Thyroid gland (tissue), 4 donors: ENCODE results near the gene UPP1. TPM values are rescaled to one million over a fixed set of nuclear protein-coding genes. Genes with fewer than 3 reads are reported as not detected.

Experiments used
- DNase-seq, 2 donors: peaks; one replicate each; pipeline ENCODE4 v3.0.0-alpha.2; 2019
- H3K27ac ChIP-seq, 3 donors: fragments of 200-600 bp; sonication (generic); 1 replicate in 2 of 3; 2 replicates in 1 of 3; pipeline ENCODE4 v1.5.1; 2016 to 2019; ENCODE audit warnings: mild to moderate bottlenecking in 1 of 3, moderate library complexity in 1 of 3
- H3K27me3 ChIP-seq: fragments of 200-600 bp; sonication (generic); one replicate; pipeline ENCODE4 v1.5.1; 2019
- H3K36me3 ChIP-seq, 2 donors: fragments of 200-600 bp; sonication (generic); one replicate each; pipeline ENCODE4 v1.5.1; 2016 to 2019
- H3K4me1 ChIP-seq, 2 donors: fragments of 200-600 bp; sonication (generic); one replicate each; pipeline ENCODE4 v1.5.1; 2017 to 2019
- H3K4me3 ChIP-seq, 3 donors: fragments of 200-600 bp; sonication (generic); replicated peaks in 1 of 3; 1 replicate in 2 of 3; 2 replicates in 1 of 3; pipeline ENCODE4 v1.5.1; 2016; ENCODE audit warnings: mild to moderate bottlenecking in 1 of 3
- H3K9me3 ChIP-seq: fragments of 200-600 bp; sonication (generic); one replicate; pipeline ENCODE4 v1.5.1; 2017
- CTCF ChIP-seq, 6 experiments: fragments of 200-600 bp in 3 of 6; fragments of 450-650 bp in 3 of 6; sonication (generic) in 3 of 6; IDR thresholded peaks; one replicate each; pipeline ENCODE4 v1.5.1; 2016 to 2019; ENCODE audit warnings: antibody characterized with exemption in 6 of 6, mild to moderate bottlenecking in 2 of 6, inconsistent platforms in 1 of 6, moderate library complexity in 1 of 6
- POLR2A ChIP-seq, 2 donors: fragments of 450-650 bp; IDR thresholded peaks; one replicate each; pipeline ENCODE4 v1.6.1; 2017; ENCODE audit warnings: antibody characterized with exemption in 2 of 2, mild to moderate bottlenecking in 2 of 2, moderate library complexity in 1 of 2
- WGBS, 2 donors: methylation state at CpG; one replicate each; pipeline ENCODE4 v1.1.5; 2017; 5-methylcytosine and 5-hydroxymethylcytosine counted together
- intact Hi-C: fragments of 100-400 bp; cut with DNase I; formaldehyde crosslinking; loops from one replicate; pipeline ENCODE4 v1.15.1; 2023
- total RNA-seq, 4 donors: library from RNA; depleted of rRNA; stranded (reverse); fragments of >200 nt; gene quantifications; one replicate each; pipeline ENCODE4 v1.2.3, GENCODE V29; 2016

The UPP1 gene
- total RNA-seq, 4 donors from 2014 or later, result 11.3 to 16.9 (median 15.0) TPM

DNA sequence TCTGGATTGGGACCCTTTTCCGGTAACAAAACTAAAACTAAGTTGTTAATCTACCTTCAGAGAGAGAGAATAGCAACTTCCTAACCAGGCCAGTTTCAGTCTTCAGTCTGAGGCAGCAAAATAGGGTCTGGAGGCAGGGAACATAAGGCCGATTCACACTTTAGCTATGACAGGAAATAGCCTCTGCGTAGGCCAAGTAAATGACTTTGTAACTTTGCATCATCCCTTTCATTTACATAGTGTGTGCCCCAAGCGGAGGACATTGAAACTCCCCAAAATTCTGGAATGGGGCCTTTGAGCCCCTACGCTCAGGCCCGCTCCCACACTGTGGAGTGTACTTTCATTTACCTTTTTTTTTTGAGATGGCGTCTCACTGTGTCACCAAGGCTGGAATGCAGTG lies 1.7 kb upstream of the UPP1 start:
- H3K27ac ChIP-seq, result peak overlapping the region; percentile 36 to 98 (median 47)
- no peaks in the 10 kb centered on the region for H3K36me3 ChIP-seq
- intact Hi-C loops, result loop anchor here (5.0 kb wide), 1 partner anchor 110 kb away; the partner anchor contains the start of gene HUS1
- WGBS, 2 donors, result 81 to 83% methylated on average over 7 of the region's 7 CpGs
- peaks cover 8 to 49% of the 10 kb centered on the region in 2 donors for H3K4me1 ChIP-seq
- no peaks in the 10 kb centered on the region for H3K9me3 ChIP-seq
- TF ChIP-seq POLR2A (IDR thresholded peaks at IDR 0.05) (no peak), CTCF (IDR thresholded peaks at IDR 0.05) (no peak)
- no peak overlapping the region for H3K4me3 ChIP-seq
- no peaks in the 10 kb centered on the region for H3K27me3 ChIP-seq
- no peak for DNase-seq

GRCh38 chr7:48088559-48089045 lies 463 bp upstream of the UPP1 start:
- peaks cover 8 to 49% of the 10 kb centered on the region in 2 donors for H3K4me1 ChIP-seq
- H3K27me3 ChIP-seq, result no peaks in the 10 kb centered on the region
- peaks cover 4 to 9% of the 10 kb centered on the region in 2 donors for H3K36me3 ChIP-seq
- H3K9me3 ChIP-seq, result no peaks in the 10 kb centered on the region
- peak overlapping the region; percentile 91 to 98 (median 94) for H3K27ac ChIP-seq
- peak; percentile 93 to 94 for DNase-seq
- WGBS, 2 donors, result 0 to 5% methylated on average over 7 to 12 of the region's 25 CpGs
- intact Hi-C loops, result loop anchor here (5.0 kb wide), 1 partner anchor 111 kb away; the partner anchor contains the start of gene HUS1
- TF ChIP-seq CTCF (IDR thresholded peaks at IDR 0.05) (no peak), POLR2A (IDR thresholded peaks at IDR 0.05) (no peak)
- H3K4me3 ChIP-seq, result peak overlapping the region in 2 of 3 donors; percentile 39 to 62

DNA sequence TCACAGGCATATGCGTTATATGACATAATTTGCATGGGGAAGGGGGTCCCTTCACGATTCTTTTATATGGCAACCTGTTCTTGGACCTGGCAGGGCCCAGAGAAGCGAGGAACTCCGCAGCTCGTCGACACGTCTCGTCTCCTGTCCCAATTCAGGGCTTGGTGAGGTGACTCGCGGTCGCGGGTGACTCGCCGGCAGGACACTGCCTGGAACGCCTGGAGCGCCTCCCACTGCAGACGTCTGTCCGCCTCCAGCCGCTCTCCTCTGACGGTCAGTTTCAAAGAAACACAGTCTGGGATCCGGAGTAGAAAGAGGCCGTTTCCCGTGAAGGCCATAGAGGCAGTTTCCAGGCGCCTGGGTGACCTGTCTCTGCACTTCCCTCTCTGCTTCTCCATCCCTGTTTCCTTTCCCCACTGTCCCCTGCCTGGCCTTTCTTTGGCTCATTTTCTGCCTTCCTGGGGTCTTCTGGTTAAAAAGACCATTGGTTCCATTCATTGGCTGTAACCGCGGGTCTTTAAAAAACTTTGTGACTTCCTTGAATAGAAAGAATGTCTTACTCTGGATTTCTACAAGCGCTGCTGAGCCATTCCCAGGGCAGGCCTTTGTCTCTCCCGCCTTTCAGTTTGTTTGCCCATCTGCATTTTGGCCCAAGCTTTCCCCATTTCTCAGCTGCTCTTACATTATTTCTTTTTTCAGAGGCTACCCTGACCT lies 1.2 kb downstream of the UPP1 start:
- H3K9me3 ChIP-seq, result no peaks in the 10 kb centered on the region
- peak in 1 of 2 donors; percentile 15 for TF ChIP-seq POLR2A (IDR thresholded peaks at IDR 0.05)
- no peak for TF ChIP-seq CTCF (IDR thresholded peaks at IDR 0.05)
- H3K27me3 ChIP-seq, result no peaks in the 10 kb centered on the region
- intact Hi-C loops, result no loop called here
- H3K4me1 ChIP-seq, result peaks cover 6 to 42% of the 10 kb centered on the region in 2 donors
- peak overlapping the region; percentile 91 to 98 (median 94) for H3K27ac ChIP-seq
- peaks cover 18 to 21% of the 10 kb centered on the region in 2 donors for H3K36me3 ChIP-seq
- peak; percentile 57 to 60 for DNase-seq
- peak overlapping the region; percentile 43 to 68 (median 62) for H3K4me3 ChIP-seq
- 32 to 56% methylated on average over 28 of the region's 28 CpGs for WGBS, 2 donors

GRCh38 chr7:48091506-48092433 lies 2.7 kb downstream of the UPP1 start:
- DNase-seq, result no peak
- no peaks in the 10 kb centered on the region for H3K27me3 ChIP-seq
- H3K4me1 ChIP-seq, result peaks cover 0 to 31% of the 10 kb centered on the region in 2 donors
- TF ChIP-seq CTCF (IDR thresholded peaks at IDR 0.05), result no peak
- TF ChIP-seq POLR2A (IDR thresholded peaks at IDR 0.05), result no peak
- no peak overlapping the region for H3K27ac ChIP-seq
- 77 to 90% methylated on average over 9 to 10 of the region's 10 CpGs for WGBS, 2 donors
- no peaks in the 10 kb centered on the region for H3K9me3 ChIP-seq
- intact Hi-C loops, result no loop called here
- H3K36me3 ChIP-seq, result peaks cover 21 to 29% of the 10 kb centered on the region in 2 donors
- no peak overlapping the region for H3K4me3 ChIP-seq
